HEK293 (cell line): ENCODE measurements around the gene TMTC1.

Experiments used
- CTCF ChIA-PET: fragments of 350-600 bp; formaldehyde crosslinking; extraction: SDS; loops from one replicate; lab custom pipeline; 2021; ENCODE audit warnings: antibody characterized with exemption; lab: Yijun Ruan, JAX
- POLR2A ChIA-PET: fragments of 300-600 bp; formaldehyde crosslinking; extraction: SDS; loops from one replicate; lab custom pipeline; 2020; ENCODE audit warnings: antibody characterized with exemption, inconsistent platforms; lab: Yijun Ruan, JAX
- H3K27ac ChIP-seq: fragments of 200-500 bp; sonication (Bioruptor generic); 2 replicates; pipeline ENCODE4 v1.5.1; 2014; ENCODE audit warnings: low read depth, low read length, control low read depth, inconsistent platforms; ENCODE audit errors: extremely low read depth
- H3K36me3 ChIP-seq, 2 experiments: fragments of 200-500 bp in 1 of 2; sonication (Bioruptor generic) in 1 of 2; 1 replicate in 1 of 2; 2 replicates in 1 of 2; pipeline ENCODE4 v1.5.1; 2014 to 2017; ENCODE audit warnings: inconsistent platforms in 2 of 2, low read length in 2 of 2; ENCODE audit not compliant: control insufficient read depth in 2 of 2, insufficient read depth in 1 of 2
- H3K4me1 ChIP-seq: fragments of 200-500 bp; sonication (Bioruptor generic); 2 replicates; pipeline ENCODE4 v1.5.1; 2014; ENCODE audit warnings: mild to moderate bottlenecking, low read length, inconsistent platforms; ENCODE audit not compliant: control insufficient read depth, insufficient read depth
- H3K4me3 ChIP-seq: 2 replicates; pipeline ENCODE4 v1.5.1; 2011; ENCODE audit warnings: low read depth, mild to moderate bottlenecking, control low read depth, low read length, moderate library complexity
- H3K9me3 ChIP-seq: fragments of 200-500 bp; sonication (Bioruptor generic); 2 replicates; pipeline ENCODE4 v1.5.1; 2014; ENCODE audit warnings: low read depth, low read length, inconsistent platforms; ENCODE audit not compliant: control insufficient read depth, insufficient read depth
- GLI2 ChIP-seq: fragments of 450-650 bp; formaldehyde crosslinking; IDR thresholded peaks from 2 replicates; pipeline ENCODE4; 2017; ENCODE audit warnings: missing biosample characterization, missing genetic modification characterization, low read depth, borderline replicate concordance
- GLI4 ChIP-seq: fragments of 450-650 bp; formaldehyde crosslinking; IDR thresholded peaks from 2 replicates; pipeline ENCODE4 v1.5.1; 2016; ENCODE audit warnings: missing biosample characterization, missing genetic modification characterization
- GLIS1 ChIP-seq: fragments of 450-650 bp; formaldehyde crosslinking; IDR thresholded peaks from 2 replicates; pipeline ENCODE4 v1.5.1; 2016; ENCODE audit warnings: missing biosample characterization, missing genetic modification characterization
- MYNN ChIP-seq: fragments of 450-650 bp; formaldehyde crosslinking; IDR thresholded peaks from 2 replicates; pipeline ENCODE4 v1.5.1; 2016; ENCODE audit warnings: missing biosample characterization, missing genetic modification characterization, borderline replicate concordance
- OSR2 ChIP-seq: fragments of 450-650 bp; formaldehyde crosslinking; IDR thresholded peaks from 2 replicates; pipeline ENCODE4 v1.5.1; 2016; ENCODE audit warnings: missing biosample characterization, missing genetic modification characterization
- SCRT2 ChIP-seq: fragments of 450-650 bp; formaldehyde crosslinking; IDR thresholded peaks from 2 replicates; pipeline ENCODE4 v1.5.1; 2016; ENCODE audit warnings: missing biosample characterization, missing genetic modification characterization
- SETDB1 ChIP-seq: IDR thresholded peaks from one replicate; pipeline ENCODE4 v1.6.1; 2017; ENCODE audit warnings: mild to moderate bottlenecking, low read length, moderate library complexity, mixed read lengths; ENCODE audit not compliant: insufficient read length
- TCF7L2 ChIP-seq: IDR thresholded peaks from 2 replicates; pipeline ENCODE4 v1.6.1; 2011; ENCODE audit warnings: low read depth, mild to moderate bottlenecking, inconsistent platforms, low read length, moderate library complexity, borderline replicate concordance
- TRIM28 ChIP-seq: IDR thresholded peaks from 2 replicates; pipeline ENCODE4 v1.6.1; 2011; ENCODE audit warnings: low read length, control low read depth, borderline replicate concordance
- YY2 ChIP-seq: fragments of 450-650 bp; formaldehyde crosslinking; IDR thresholded peaks from 2 replicates; pipeline ENCODE4 v1.5.1; 2016; ENCODE audit warnings: missing biosample characterization, missing genetic modification characterization
- ZBTB11 ChIP-seq: fragments of 450-650 bp; formaldehyde crosslinking; conservative IDR thresholded peaks from 2 replicates; pipeline ENCODE4 v1.5.1; 2016; ENCODE audit warnings: low read depth, missing biosample characterization, missing genetic modification characterization
- ZNF146 ChIP-seq: fragments of 450-650 bp; formaldehyde crosslinking; IDR thresholded peaks from 2 replicates; pipeline ENCODE4 v1.5.1; 2016; ENCODE audit warnings: missing biosample characterization, missing genetic modification characterization
- ZNF248 ChIP-seq: fragments of 450-650 bp; formaldehyde crosslinking; IDR thresholded peaks from 2 replicates; pipeline ENCODE4 v1.5.1; 2017; ENCODE audit warnings: missing biosample characterization, missing genetic modification characterization
- ZNF473 ChIP-seq: fragments of 450-650 bp; formaldehyde crosslinking; IDR thresholded peaks from 2 replicates; pipeline ENCODE4 v1.5.1; 2017; ENCODE audit warnings: missing biosample characterization, missing genetic modification characterization
- ZNF48 ChIP-seq: fragments of 450-650 bp; formaldehyde crosslinking; IDR thresholded peaks from 2 replicates; pipeline ENCODE4 v1.5.1; 2016; ENCODE audit warnings: missing biosample characterization, missing genetic modification characterization
- ZNF501 ChIP-seq: fragments of 450-650 bp; formaldehyde crosslinking; IDR thresholded peaks from 2 replicates; pipeline ENCODE4 v1.5.1; 2016; ENCODE audit warnings: missing biosample characterization, missing genetic modification characterization
- ZNF529 ChIP-seq: fragments of 450-650 bp; formaldehyde crosslinking; IDR thresholded peaks from 2 replicates; pipeline ENCODE4 v1.5.1; 2017; ENCODE audit warnings: missing genetic modification characterization, missing biosample characterization; ENCODE audit not compliant: insufficient replicate concordance
- ZNF548 ChIP-seq: fragments of 450-650 bp; formaldehyde crosslinking; IDR thresholded peaks from 2 replicates; pipeline ENCODE4 v1.5.1; 2016; ENCODE audit warnings: missing biosample characterization, missing genetic modification characterization
- ZNF658 ChIP-seq: fragments of 450-650 bp; formaldehyde crosslinking; IDR thresholded peaks from 2 replicates; pipeline ENCODE4; 2016; ENCODE audit warnings: missing biosample characterization, missing genetic modification characterization
- ZNF692 ChIP-seq: fragments of 450-650 bp; formaldehyde crosslinking; IDR thresholded peaks from 2 replicates; pipeline ENCODE4 v1.5.1; 2016; ENCODE audit warnings: missing biosample characterization, missing genetic modification characterization
- ZNF704 ChIP-seq: fragments of 450-650 bp; formaldehyde crosslinking; IDR thresholded peaks from 2 replicates; pipeline ENCODE4 v1.5.1; 2016; ENCODE audit warnings: missing biosample characterization, missing genetic modification characterization
- ZNF837 ChIP-seq: fragments of 450-650 bp; formaldehyde crosslinking; IDR thresholded peaks from 2 replicates; pipeline ENCODE4 v1.5.1; 2016; ENCODE audit warnings: missing biosample characterization, missing genetic modification characterization
- ZSCAN23 ChIP-seq: fragments of 450-650 bp; formaldehyde crosslinking; IDR thresholded peaks from 2 replicates; pipeline ENCODE4 v1.5.1; 2016; ENCODE audit warnings: missing biosample characterization, missing genetic modification characterization
- ZSCAN30 ChIP-seq: fragments of 450-650 bp; IDR thresholded peaks from 2 replicates; pipeline ENCODE4 v1.5.1; 2018; ENCODE audit warnings: missing biosample characterization, mild to moderate bottlenecking, missing genetic modification characterization, moderate library complexity
- TF ChIP-seq, protein P1 (sequence below): fragments of 450-650 bp; formaldehyde crosslinking; IDR thresholded peaks from 2 replicates; pipeline ENCODE4 v1.5.1; 2016; ENCODE audit warnings: missing biosample characterization, missing genetic modification characterization

The TMTC1 gene

DNA sequence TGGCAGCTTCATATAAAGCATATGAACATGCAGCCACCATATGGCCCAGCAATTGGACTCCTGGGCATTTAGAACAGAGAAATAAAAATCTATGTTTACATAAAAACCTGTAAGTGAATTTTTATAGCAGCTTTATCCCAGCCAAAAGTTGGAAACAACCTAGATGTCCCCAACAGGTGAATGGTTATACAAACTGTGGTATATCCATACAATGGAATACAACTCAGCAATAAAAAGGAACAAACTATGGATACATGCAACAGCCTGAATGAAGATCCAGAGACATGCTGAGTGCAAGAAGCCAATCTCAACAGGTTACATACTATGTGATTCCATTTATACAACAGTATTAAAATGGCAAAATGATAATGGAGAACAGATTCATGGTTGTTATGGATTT is 3.7 kb downstream of the TMTC1 start (continued):
- no peak for TF ChIP-seq GLI4
- peak; percentile 20 for TF ChIP-seq SETDB1
- no peak for TF ChIP-seq ZNF692 (tag by site-specific recombination)
- peak; percentile 26; the same call in 1 of the 2 replicates for TF ChIP-seq SCRT2 (tag by site-specific recombination)
- no peak for TF ChIP-seq ZNF837
- TF ChIP-seq ZSCAN23 (tag by site-specific recombination) = no peak
- TF ChIP-seq TRIM28 = no peak
- TF ChIP-seq TCF7L2 = no peak
- TF ChIP-seq GLI2 (tag by site-specific recombination) = no peak

- Histone ChIP-seq H3K36me3 (no peaks in the 10 kb centered on the region), H3K4me3 (no peak overlapping the region), H3K9me3 (no peaks in the 10 kb centered on the region; the same call in 1 of the 2 replicates), H3K27ac (no peak overlapping the region), H3K4me1 (peaks cover 4% of the 10 kb centered on the region)
- POLR2A ChIA-PET = no interaction called here
- CTCF ChIA-PET = no interaction called here
- no peak for TF ChIP-seq ZNF837
- no peak for TF ChIP-seq YY2 (tag by site-specific recombination)
- no peak for TF ChIP-seq ZSCAN30 (tag by site-specific recombination)
- TF ChIP-seq ZNF529 (tag by site-specific recombination) = no peak
- no peak for TF ChIP-seq ZNF704 (tag by site-specific recombination)
Measured at GRCh38 chr12:29778531-29778930, 5.2 kb downstream of the TMTC1 start.

DNA sequence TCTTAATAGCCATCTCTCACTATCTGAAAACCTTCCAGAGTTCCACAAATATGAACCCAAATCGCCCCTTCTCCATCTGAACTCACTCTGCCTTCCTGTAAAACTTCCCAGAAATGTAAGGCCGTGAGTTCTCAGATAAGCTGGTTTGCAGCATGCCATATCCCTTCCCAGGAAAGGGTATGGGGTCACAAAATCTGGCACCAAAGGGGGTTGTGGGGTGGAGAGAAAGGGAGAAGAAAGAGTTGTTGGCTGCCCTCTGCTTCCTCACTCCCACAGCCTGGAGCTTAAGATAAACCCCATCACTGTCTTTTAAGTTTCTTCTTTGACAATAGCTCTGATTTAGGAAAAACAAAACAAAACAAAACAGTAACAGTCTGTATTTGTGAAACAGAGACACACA is 10.7 kb downstream of the TMTC1 start:
- ChIA-PET CTCF (no interaction called here), POLR2A (no interaction called here)
- H3K27ac ChIP-seq = no peak overlapping the region
- no peak overlapping the region for H3K4me3 ChIP-seq
- H3K4me1 ChIP-seq = no peaks in the 10 kb centered on the region
- no peaks in the 10 kb centered on the region for H3K9me3 ChIP-seq
- H3K36me3 ChIP-seq = no peaks in the 10 kb centered on the region
- TF ChIP-seq ZNF473 (tag by site-specific recombination) (no peak), ZNF146 (tag by site-specific recombination) (no peak), GLIS1 (tag by site-specific recombination) (no peak), ZNF48 (no peak), ZNF501 (tag by site-specific recombination) (no peak), ZNF248 (tag by site-specific recombination) (no peak), ZBTB11 (tag by site-specific recombination) (no peak), MYNN (no peak), ZNF658 (no peak), ZNF548 (tag by site-specific recombination) (no peak), OSR2 (tag by site-specific recombination) (no peak)
- TF ChIP-seq, protein P1, sequence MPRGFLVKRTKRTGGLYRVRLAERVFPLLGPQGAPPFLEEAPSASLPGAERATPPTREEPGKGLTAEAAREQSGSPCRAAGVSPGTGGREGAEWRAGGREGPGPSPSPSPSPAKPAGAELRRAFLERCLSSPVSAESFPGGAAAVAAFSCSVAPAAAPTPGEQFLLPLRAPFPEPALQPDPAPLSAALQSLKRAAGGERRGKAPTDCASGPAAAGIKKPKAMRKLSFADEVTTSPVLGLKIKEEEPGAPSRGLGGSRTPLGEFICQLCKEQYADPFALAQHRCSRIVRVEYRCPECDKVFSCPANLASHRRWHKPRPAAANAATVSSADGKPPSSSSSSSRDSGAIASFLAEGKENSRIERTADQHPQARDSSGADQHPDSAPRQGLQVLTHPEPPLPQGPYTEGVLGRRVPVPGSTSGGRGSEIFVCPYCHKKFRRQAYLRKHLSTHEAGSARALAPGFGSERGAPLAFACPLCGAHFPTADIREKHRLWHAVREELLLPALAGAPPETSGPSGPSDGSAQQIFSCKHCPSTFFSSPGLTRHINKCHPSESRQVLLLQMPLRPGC (tag by site-specific recombination) = no peak
